SIG-M5 treated with dmso at 0.1 percent for 504 hours (cell line): ENCODE results near the gene SLX4IP.

ENCODE experiments used
- DNase-seq: peaks from one replicate; lab custom pipeline; 2025; ENCODE audit not compliant: unreplicated experiment; lab: John Stamatoyannopoulos, UW

The SLX4IP gene

GRCh38 chr20:10644458-10645204 is 209.5 kb downstream of the SLX4IP start:
- DNase-seq, result no peak

- DNase-seq, result no peak
Measured at GRCh38 chr20:10645205-10645570, 210.1 kb downstream of the SLX4IP start.

- DNase-seq, result no peak
Measured at GRCh38 chr20:10646006-10646405, 210.9 kb downstream of the SLX4IP start.

GRCh38 chr20:10646886-10647420 is 211.8 kb downstream of the SLX4IP start:
- DNase-seq, result no peak

DNA sequence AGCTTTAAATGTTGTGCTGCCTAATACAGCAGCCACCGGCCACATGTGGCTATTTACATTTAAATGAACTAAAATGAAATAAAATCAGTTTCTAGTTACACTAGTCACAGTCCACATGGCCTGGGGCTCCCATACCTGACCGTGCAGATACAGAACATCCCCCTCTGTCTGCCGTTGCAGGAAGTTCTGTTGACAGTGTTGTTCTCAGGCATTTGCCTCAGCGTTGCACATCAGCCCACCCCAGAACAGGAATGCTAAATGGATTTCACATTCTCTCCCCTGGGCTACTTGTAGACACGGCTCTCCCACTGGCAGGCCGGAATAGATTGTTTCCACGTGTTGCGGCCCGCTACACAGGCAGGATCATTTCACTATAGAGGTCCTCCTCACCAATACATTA is 212.4 kb downstream of the SLX4IP start:
- DNase-seq, result peak; percentile 3

GRCh38 chr20:10647909-10648308 is 212.8 kb downstream of the SLX4IP start:
- no peak for DNase-seq

- no peak for DNase-seq
Measured at GRCh38 chr20:10648651-10649050, 213.5 kb downstream of the SLX4IP start.

DNA sequence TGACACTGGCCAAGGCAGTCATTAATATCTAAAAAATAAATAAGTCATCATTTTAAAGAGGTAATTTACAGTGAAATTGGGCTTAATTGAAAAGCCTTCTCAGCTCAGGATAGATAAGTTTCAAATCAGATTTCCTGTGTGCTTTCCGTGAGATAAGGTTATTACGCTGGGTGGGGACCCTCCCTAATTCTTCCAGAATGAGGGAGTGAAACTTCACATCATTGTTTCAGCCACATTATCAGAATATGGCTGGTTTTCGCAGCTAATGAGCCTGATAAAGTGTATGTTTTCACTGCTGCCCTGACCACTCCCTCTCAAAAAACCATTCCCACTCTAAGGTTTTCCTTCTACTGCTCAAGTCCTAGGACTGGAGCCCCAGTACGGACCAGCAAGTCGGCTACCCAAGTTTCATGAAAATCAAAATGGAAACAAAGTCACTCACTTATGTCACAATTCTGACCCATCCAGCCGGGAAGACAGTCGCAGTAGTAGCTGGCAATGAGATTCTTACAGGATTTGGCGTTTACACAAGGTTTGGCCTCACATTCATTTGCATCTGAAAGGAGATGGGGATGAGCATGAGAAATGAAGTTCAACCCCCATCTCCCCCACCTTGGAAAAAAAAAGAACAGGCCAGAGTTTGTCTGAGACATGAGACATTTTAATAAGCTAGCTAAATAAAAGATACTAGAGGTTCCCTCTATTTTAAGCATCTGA is 214.1 kb downstream of the SLX4IP start:
- DNase-seq, result no peak

DNA sequence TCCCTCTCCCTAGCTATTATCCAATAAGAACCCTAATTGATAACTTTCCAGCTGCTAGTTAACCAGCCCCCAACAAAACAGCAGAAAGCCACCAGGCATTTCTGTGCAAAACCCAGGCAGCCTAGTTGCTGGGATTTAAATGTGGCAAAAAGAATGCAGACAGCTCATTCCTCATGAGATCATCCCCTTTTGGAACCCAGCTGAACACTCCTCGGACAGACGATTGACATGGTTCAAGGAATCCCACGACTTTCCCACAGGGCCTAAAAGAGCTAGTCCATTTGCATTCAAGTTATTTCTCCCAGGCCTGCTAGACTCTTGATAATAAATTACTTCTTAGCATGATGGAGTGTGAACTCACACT is 214.7 kb downstream of the SLX4IP start:
- DNase-seq, result no peak

GRCh38 chr20:10651227-10651990 is 216.3 kb downstream of the SLX4IP start:
- DNase-seq, result no peak

- DNase-seq, result no peak
Measured at GRCh38 chr20:10652185-10652584, 217.1 kb downstream of the SLX4IP start.

GRCh38 chr20:10652660-10653261 is 217.7 kb downstream of the SLX4IP start:
- DNase-seq, result no peak

- no peak for DNase-seq
Measured at GRCh38 chr20:10653599-10654249, 218.6 kb downstream of the SLX4IP start.

- no peak for DNase-seq
Measured at GRCh38 chr20:10654250-10654610, 219.1 kb downstream of the SLX4IP start.

DNA sequence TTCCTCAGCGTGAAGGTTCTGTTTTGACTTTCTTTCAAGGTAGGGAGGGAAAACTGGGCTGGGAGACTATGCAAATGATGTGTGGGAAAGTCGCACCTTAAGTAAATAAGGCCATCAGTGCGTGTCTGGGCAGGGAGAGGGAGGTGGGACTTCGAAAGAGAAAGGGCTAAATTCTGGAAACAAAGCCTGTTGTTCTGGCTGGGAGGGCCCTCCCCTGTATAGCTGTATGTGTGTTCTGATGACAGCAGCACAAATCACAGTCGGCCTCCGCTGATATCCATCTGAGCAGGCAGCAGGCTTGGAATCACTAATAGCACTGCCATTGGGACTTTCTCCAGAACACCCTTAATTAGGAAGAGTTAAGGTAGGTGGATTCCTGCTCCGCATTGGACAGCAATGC is 219.5 kb downstream of the SLX4IP start:
- DNase-seq, result peak; percentile 30

- no peak for DNase-seq
Measured at GRCh38 chr20:10655720-10656669, 220.9 kb downstream of the SLX4IP start.

DNA sequence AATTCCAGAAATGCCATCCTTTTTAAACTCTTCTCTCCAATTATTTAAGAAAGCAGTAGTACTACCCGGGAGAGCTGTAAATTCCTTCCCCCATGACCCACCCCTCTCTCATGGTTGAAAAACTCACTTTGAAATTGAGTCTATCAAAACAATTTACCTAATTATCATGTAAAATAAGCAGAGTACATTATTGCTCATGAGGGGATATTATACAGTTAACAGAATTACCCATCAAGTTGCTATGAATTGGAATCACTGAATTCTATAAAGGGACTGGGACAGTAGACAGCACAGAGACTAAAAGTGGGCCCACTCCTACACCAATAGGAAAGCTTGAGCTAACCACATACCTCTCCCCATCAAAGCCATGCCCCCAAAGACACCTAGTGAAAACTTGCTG is 222.3 kb downstream of the SLX4IP start:
- DNase-seq, result no peak

- DNase-seq, result no peak
Measured at GRCh38 chr20:10658051-10658823, 223.1 kb downstream of the SLX4IP start.
